ENCODE data around the gene ZYG11B. TPM values are rescaled to one million over a fixed set of nuclear protein-coding genes. Genes with fewer than 3 reads are reported as not detected.

The ZYG11B gene
- total RNA-seq, 1 experiment from 2014 or later, result 16.2 TPM

GRCh38 chr1:52850951-52851350 is 124.7 kb downstream of the ZYG11B start:
- POLR2A ChIA-PET, result no interaction called here
- TF ChIP-seq CTCF (IDR thresholded peaks at IDR 0.05; ENCODE audit: unreplicated experiment), result no peak
- BruUV-seq (replicated peaks), result no TSS peak
- no peak for DNase-seq (ENCODE audit: unreplicated experiment)
- Mint-ChIP-seq H3K4me1 (ENCODE audit: insufficient read depth, unreplicated experiment) (no peaks in the 10 kb centered on the region), H3K9me3 (ENCODE audit: unreplicated experiment) (no peaks in the 10 kb centered on the region), H3K36me3 (ENCODE audit: insufficient read depth, unreplicated experiment) (no peaks in the 10 kb centered on the region), H3K27me3 (ENCODE audit: insufficient read depth, unreplicated experiment) (no peaks in the 10 kb centered on the region), H3K27ac (ENCODE audit: low read depth, unreplicated experiment) (no peak overlapping the region), H3K4me3 (ENCODE audit: unreplicated experiment) (no peak overlapping the region)
- CTCF ChIA-PET, result no interaction called here
- intact Hi-C loops (cut with micrococcal nuclease), result no loop called here

GRCh38 chr1:52852854-52853253 is 126.6 kb downstream of the ZYG11B start:
- intact Hi-C loops (cut with micrococcal nuclease), result no loop called here
- H3K27ac Mint-ChIP-seq (ENCODE audit: low read depth, unreplicated experiment), result no peak overlapping the region
- no peak overlapping the region for H3K4me3 Mint-ChIP-seq (ENCODE audit: unreplicated experiment)
- POLR2A ChIA-PET, result interaction anchor here (0.6 kb wide), 2 partner anchors 28 to 144 kb away, joined by 4 read pairs; no protein-coding TSS in a partner anchor
- no TSS peak for BruUV-seq (replicated peaks)
- H3K9me3 Mint-ChIP-seq (ENCODE audit: unreplicated experiment), result no peaks in the 10 kb centered on the region
- DNase-seq (ENCODE audit: unreplicated experiment), result no peak
- no peaks in the 10 kb centered on the region for H3K36me3 Mint-ChIP-seq (ENCODE audit: insufficient read depth, unreplicated experiment)
- H3K4me1 Mint-ChIP-seq (ENCODE audit: insufficient read depth, unreplicated experiment), result no peaks in the 10 kb centered on the region
- CTCF ChIA-PET, result no interaction called here
- no peak for TF ChIP-seq CTCF (IDR thresholded peaks at IDR 0.05; ENCODE audit: unreplicated experiment)
- H3K27me3 Mint-ChIP-seq (ENCODE audit: insufficient read depth, unreplicated experiment), result no peaks in the 10 kb centered on the region

GRCh38 chr1:52855584-52855983 is 129.3 kb downstream of the ZYG11B start:
- Mint-ChIP-seq H3K9me3 (ENCODE audit: unreplicated experiment) (no peaks in the 10 kb centered on the region), H3K4me3 (ENCODE audit: unreplicated experiment) (no peak overlapping the region), H3K36me3 (ENCODE audit: insufficient read depth, unreplicated experiment) (no peaks in the 10 kb centered on the region), H3K27me3 (ENCODE audit: insufficient read depth, unreplicated experiment) (no peaks in the 10 kb centered on the region), H3K4me1 (ENCODE audit: insufficient read depth, unreplicated experiment) (no peaks in the 10 kb centered on the region), H3K27ac (ENCODE audit: low read depth, unreplicated experiment) (no peak overlapping the region)
- DNase-seq (ENCODE audit: unreplicated experiment), result no peak
- ChIA-PET CTCF (interaction anchor here (0.7 kb wide), 1 partner anchor 191 kb away, joined by 4 read pairs; no protein-coding TSS in a partner anchor), POLR2A (no interaction called here)
- intact Hi-C loops (cut with micrococcal nuclease), result no loop called here
- no TSS peak for BruUV-seq (replicated peaks)
- no peak for TF ChIP-seq CTCF (IDR thresholded peaks at IDR 0.05; ENCODE audit: unreplicated experiment)

- no peaks in the 10 kb centered on the region for H3K27me3 Mint-ChIP-seq (ENCODE audit: insufficient read depth, unreplicated experiment)
- no peaks in the 10 kb centered on the region for H3K9me3 Mint-ChIP-seq (ENCODE audit: unreplicated experiment)
- H3K27ac Mint-ChIP-seq (ENCODE audit: low read depth, unreplicated experiment), result no peak overlapping the region
- no peak overlapping the region for H3K4me3 Mint-ChIP-seq (ENCODE audit: unreplicated experiment)
- no peak for TF ChIP-seq CTCF (IDR thresholded peaks at IDR 0.05; ENCODE audit: unreplicated experiment)
- BruUV-seq (replicated peaks), result no TSS peak
- ChIA-PET CTCF (interaction anchor here (0.7 to 1.0 kb wide), 2 partner anchors 191 to 334 kb away, joined by 3 to 4 read pairs; no protein-coding TSS in a partner anchor), POLR2A (no interaction called here)
- intact Hi-C loops (cut with micrococcal nuclease), result no loop called here
- H3K4me1 Mint-ChIP-seq (ENCODE audit: insufficient read depth, unreplicated experiment), result no peaks in the 10 kb centered on the region
- no peak for DNase-seq (ENCODE audit: unreplicated experiment)
- no peaks in the 10 kb centered on the region for H3K36me3 Mint-ChIP-seq (ENCODE audit: insufficient read depth, unreplicated experiment)
Measured at GRCh38 chr1:52856026-52856425, 129.8 kb downstream of the ZYG11B start.
